Hematopoietic multipotent progenitor cell (in vitro differentiated cells): ENCODE results near the gene CC2D2A. TPM values are rescaled to one million over a fixed set of nuclear protein-coding genes. Genes with fewer than 3 reads are reported as not detected.
"Not testable (repeated sequence)": the region's sequence is repeated elsewhere in the genome, so short reads cannot be mapped to it uniquely, and the experiment has no call there.

ENCODE experiments used
- DNase-seq, 3 donors: peaks; one replicate each; pipeline ENCODE4 v3.0.0-alpha.2; 2011 to 2015; ENCODE audit warnings: low read depth in 2 of 3, low spot score in 2 of 3
- small RNA-seq: library from RNA; depleted of rRNA; stranded (forward); fragments of <200 nt; gene quantifications from one replicate; pipeline ENCODE3, GENCODE V24; 2012
- total RNA-seq: library from RNA; depleted of rRNA; stranded (reverse); fragments of >200 nt; gene quantifications from one replicate; pipeline ENCODE4 v1.2.3, GENCODE V29; 2012

The CC2D2A gene
- total RNA-seq, 1 donor = 0.27 TPM

- DNase-seq = not testable (repeated sequence)
These were observed 145.2 kb downstream of the CC2D2A start for GRCh38 chr4:15614891-15615290.

DNA sequence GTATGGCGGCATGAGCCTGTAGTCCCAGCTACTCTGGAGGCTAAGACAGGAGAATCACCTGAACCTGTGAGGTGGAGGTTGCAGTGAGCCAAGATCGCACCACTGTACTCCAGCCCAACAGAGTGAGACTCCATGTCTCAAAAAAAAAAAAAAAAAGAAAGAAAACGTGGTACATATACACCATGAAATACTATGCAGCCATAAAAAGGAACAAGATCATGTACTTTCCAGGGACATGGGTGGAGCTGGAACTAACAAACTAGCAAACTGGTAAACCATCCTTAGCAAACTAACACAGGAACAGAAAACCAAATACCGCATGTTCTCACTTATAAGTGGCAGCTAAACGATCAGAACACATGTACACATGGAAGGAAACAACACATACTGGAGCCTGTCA is 147.7 kb downstream of the CC2D2A start:
- not testable (repeated sequence) for DNase-seq

DNA sequence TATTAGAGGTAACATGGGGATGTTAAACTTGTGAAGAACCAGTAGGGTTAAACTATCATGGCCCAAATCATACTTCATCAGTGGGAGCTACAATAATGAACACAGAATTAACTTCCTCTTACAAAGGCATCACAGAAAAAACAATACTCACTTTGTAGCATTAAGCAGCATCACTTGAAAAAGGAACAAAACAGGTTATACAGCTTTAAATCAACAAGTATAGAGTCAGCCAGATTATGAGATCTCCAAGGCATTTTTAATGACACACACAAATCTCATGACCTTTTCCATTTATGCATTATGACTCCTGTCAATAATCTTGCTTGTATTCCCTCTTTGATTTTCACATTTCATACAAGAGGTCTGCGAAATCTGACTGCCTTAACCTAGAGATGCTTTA is 167.1 kb downstream of the CC2D2A start:
- DNase-seq = no peak

- DNase-seq = no peak
These were observed 168.7 kb downstream of the CC2D2A start for GRCh38 chr4:15638418-15638817.

- no peak for DNase-seq
These were observed 178.9 kb downstream of the CC2D2A start for GRCh38 chr4:15648600-15648999.

DNA sequence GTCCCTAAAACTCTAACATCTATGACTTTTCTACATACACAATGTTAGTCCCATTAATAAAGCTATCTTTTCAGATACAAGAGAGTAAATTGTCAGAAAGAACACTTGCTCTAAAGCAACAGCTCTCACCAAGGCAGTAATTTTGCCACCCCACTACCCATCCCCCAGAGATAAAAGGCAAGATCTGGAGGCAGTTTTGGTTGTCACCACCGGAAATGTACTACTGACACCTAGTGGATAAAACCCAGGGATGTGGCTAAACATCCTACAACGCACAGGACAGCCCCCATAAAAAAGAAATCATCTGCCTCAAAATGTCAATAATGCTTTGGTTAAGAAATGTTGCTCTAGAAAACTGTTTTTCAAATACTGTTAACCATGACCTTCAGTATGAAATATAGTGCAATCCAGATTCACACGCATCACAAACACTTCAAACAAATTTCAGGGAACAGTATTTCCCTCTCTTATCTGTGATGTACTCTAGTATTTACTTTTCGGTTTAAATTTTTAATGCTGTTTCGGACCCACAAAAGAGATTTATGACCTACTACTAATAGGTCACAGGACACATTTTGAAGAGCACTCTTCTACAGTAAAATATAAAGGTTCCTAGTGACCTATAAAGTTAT is 180.3 kb downstream of the CC2D2A start:
- DNase-seq = peak; percentile 30 to 87 (median 77)

Small RNA genes lying within 50 kb of the gene (small RNA-seq; reads per million reads assigned to genes)
- not detected for gene AC007016.1

Other genes starting within 250 kb of the CC2D2A start
- not detected for gene C1QTNF7, start 41.8 kb upstream of the CC2D2A start, total RNA-seq
- 47.4 TPM for gene FBXL5, start 185.5 kb downstream of the CC2D2A start, total RNA-seq
- 8.3 TPM for gene FAM200B, start 211.9 kb downstream of the CC2D2A start, total RNA-seq
- 13.7 TPM for gene BST1, start 233.2 kb downstream of the CC2D2A start, total RNA-seq